Inflammatory macrophage treated with lipopolysaccharide for 1 hour (primary cell): ENCODE data around the gene OR2A5.
"Not testable (repeated sequence)": the region's sequence is repeated elsewhere in the genome, so short reads cannot be mapped to it uniquely, and the experiment has no call there.

ENCODE experiments used
- DNase-seq, 2 donors: peaks; one replicate each; pipeline ENCODE4 v3.0.0-alpha.2; 2020 to 2022

Gene OR2A5

DNA sequence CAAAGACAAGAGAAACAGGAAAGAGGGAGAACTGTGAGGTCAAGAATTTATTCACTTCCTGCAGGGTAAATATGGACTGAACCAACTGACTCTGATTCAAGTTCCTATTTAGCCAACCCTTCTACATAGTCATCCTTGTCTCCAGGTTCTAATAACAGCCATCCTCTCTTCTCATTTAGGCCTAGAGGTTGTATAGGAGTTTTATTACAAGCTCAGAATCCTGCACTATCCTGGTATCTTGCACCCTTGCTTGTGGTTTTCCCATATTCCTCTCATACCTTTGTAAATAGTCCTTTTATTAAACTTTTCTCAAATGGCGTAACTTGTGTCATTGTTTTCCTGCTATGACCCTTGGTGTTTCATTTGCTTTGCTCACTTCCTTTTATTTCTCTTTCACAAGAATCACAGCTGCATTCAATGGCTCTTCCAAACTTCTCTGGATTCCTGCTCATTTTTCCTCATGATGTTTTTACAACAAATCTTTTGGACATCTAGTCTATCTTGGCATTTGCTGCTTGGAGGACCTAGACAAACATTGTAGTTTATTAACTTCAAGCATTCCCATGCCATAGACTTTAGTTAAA lies 12.4 kb upstream of the OR2A5 start:
- DNase-seq: no peak

- no peak for DNase-seq
Measured at GRCh38 chr7:144037414-144038035, 11.2 kb upstream of the OR2A5 start.

DNA sequence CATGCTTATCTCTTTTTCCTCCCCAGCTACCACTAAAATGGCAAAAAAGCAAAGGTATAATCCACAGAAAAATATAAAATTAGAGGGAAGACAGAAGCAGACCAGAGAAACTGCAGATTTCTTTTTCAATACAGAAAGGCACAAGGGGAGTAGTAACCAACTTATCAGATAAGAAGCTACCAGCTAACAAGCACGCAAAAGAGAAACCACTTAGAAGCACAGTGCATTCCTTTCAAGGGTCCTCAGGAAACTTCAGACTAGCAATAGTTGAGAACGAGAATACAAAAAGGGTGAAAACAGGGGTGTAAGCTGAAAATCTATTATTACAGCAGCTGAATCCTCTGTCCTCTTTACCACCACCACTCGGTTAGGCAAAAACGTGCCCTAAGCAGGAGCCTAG lies 9.9 kb upstream of the OR2A5 start:
- no peak for DNase-seq

DNA sequence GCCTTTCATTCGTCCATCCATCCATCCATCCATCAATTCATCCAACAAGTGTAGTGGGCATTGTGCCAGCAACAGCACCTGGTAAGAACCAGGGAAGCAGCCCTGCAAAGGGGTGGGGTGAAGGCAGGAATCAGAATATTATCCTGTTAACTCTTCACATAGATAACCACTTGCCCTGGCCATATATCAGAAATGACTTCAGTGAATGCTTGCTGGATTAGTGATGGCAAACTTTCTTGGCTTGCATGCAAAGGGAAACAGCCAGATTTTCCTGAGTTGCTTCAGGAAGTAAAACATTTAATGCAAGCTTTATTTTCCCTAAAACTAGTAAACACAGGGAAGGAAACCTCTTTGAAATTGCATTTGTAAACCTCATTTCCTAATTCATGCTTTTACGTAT lies 743 bp downstream of the OR2A5 start:
- no peak for DNase-seq

- no peak for DNase-seq
Measured at GRCh38 chr7:144050093-144050492, 1.3 kb downstream of the OR2A5 start.

- DNase-seq: not testable (repeated sequence)
Measured at GRCh38 chr7:144050884-144051283, 2.1 kb downstream of the OR2A5 start.

GRCh38 chr7:144057954-144058353 lies 9.2 kb downstream of the OR2A5 start:
- DNase-seq: no peak

DNA sequence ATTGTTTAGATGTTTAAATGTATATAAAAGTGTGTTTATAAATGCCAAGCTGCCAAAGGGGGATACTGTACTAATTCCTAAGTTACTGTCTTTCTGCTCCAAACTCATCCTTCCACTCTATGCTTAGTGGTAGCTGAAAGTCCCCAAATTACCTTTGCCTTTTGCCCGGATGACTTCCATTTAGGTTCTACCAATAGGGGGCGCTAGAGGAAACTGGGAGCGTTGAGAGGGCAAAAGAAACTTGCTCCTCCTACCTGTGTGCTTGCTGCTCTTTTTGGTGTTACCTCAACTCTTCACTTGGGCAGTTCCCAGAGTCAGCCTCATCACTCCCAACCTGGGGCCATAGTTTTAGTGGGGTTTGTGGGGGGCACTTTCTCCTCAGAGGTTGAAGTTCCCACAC lies 15.0 kb downstream of the OR2A5 start:
- DNase-seq: no peak

GRCh38 chr7:144069511-144069910 lies 20.8 kb downstream of the OR2A5 start, which contains the start of gene OR2A25:
Gene OR2A25 (plus strand): TSS chr7:144069811. CDS start chr7:144074220, 4,409 bp downstream.
- DNase-seq: no peak

DNA sequence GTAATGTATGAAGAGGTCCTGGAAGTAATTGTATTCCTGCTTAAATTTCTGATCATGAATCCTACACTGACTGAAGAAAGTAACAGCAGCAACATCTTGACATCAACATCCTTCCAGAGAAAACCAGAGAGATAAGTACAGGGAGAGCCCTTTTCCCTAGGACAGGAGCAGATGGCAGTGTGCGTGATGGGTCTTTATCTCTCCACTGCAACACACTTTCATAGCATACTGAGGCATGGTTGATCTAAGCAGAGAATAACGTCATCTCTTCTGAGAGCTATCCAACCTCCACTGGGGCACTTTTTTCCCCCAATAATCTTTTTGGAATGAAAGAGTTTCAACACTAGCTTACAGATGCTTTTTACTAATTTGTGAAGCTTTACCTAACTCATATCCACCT lies 21.2 kb downstream of the OR2A5 start:
- no peak for DNase-seq

- no peak for DNase-seq
Measured at GRCh38 chr7:144074374-144074773, 25.6 kb downstream of the OR2A5 start.

DNA sequence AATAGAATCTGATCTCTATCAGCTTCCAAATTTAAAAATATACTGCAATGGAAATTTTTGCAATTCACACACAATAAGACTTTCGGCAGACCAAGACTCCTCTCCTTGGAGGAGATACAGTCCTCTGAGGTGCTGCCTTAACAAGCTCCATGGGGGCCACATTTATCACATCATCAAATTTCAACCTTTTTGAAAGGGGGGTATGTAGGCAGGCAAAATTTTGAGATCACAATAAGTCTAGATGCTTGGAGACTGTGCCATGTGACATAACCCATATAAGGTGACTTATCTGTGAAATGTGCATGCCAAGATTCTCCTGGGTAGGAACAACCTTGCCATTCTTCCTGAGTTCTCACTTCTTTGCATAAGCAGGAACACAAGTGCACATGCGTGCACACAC lies 37.2 kb downstream of the OR2A5 start, which contains the start of gene OR2A12:
OR2A12 (plus strand) TSS at position 301 of the 400 bp plus-strand sequence. CDS start 8,830 bp downstream, outside the sequence.
- DNase-seq: no peak

DNA sequence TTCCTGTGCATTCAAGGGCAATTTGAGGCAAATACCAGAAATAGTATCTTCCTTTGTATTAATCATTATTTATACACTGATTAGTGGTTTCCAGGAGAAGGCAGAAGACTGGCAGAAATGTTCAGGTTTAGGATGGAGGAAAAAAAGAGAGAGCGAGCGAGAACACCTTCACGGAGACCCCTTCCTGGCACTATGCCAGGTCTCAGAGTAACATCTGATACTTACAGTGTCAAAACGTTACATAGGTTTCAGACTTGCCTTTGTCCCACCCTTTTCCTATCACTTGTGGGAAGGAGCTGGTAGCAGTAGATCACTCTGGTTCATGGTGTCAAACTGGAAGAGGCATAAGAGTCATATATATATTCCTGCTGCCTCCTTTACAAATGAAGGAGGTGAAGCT lies 38.0 kb downstream of the OR2A5 start:
- no peak for DNase-seq

GRCh38 chr7:144087230-144087629 lies 38.5 kb downstream of the OR2A5 start:
- no peak for DNase-seq

DNA sequence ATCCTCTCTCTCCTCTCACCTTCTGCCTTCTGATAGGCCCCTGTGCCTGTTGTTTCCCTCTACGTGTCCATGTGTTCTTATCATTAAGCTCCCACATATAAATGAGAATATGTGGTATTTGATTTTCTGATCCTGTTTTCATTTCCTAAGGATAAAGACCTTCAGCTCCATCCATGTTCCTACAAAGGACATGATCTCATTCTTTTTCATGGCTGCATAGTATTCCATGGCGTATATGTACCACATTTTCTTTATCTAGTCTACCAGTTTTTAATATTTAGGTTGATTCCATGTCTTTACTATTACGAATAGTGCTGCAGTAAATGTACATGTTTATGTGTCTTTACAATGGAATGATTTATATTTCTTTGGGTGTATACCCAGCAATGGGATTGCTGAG lies 41.9 kb downstream of the OR2A5 start:
- DNase-seq: no peak

GRCh38 chr7:144098776-144099175 lies 50.0 kb downstream of the OR2A5 start:
- no peak for DNase-seq

DNA sequence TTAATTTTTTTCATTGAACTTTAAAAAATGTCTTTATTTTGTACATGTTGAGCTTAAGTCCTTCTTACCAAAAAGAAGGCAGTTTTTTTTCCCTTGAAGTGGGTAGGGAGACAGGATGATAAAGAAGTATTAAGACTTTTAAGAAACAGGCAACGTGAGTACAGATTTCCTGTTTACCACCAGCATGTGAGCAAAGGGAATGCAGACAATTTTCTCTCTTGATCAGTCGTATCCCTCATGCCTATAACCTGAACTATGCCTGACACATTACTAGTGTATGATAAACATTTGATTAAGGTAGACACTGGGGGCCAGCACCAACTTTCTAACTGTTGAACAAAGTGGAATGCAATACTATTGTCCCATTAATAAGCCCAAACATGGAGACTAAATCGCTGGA lies 51.9 kb downstream of the OR2A5 start:
- no peak for DNase-seq

GRCh38 chr7:144102041-144102440 lies 53.3 kb downstream of the OR2A5 start:
- DNase-seq: no peak

DNA sequence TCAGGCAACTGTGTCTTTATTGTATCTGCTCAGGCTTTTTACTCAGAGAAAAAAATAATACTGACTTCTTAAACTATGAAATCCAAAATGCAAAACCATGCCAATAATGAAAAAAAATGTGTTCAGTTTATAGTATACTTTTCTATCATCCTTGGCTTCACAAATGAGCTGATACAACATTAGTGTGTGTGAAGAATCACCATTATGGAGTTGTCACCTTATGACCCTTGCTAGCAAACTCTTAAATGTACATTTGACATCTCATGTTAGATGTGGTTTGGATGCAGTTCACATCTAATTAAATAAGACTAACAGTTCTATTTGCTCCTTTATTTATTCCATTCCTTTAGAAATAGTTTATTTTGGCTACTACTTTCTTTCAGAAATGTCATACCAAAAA lies 56.5 kb downstream of the OR2A5 start:
- no peak for DNase-seq
